ENCODE measurements around the gene SLIT3. TPM values are rescaled to one million over a fixed set of nuclear protein-coding genes. Genes with fewer than 3 reads are reported as not detected.

Gene SLIT3
- polyA plus RNA-seq, 1 of the 3 experiments (the other 2 are of a cell fraction), result 119 TPM

GRCh38 chr5:169036079-169036805 lies 264.7 kb downstream of the SLIT3 start:
- peaks cover 7 to 17% of the 10 kb centered on the region in 2 experiments for H3K36me3 ChIP-seq (replicated peaks in 1 of 2; ENCODE audit: control insufficient read depth in 1 of 2, insufficient read depth in 2 of 2, low read length in 1 of 2)
- no peaks in the 10 kb centered on the region for H3K9me2 ChIP-seq
- WGBS (ENCODE audit: low lambda C conversion rate), result 90% methylated on average over 12 of the region's 12 CpGs
- no peak overlapping the region for H2AFZ ChIP-seq (ENCODE audit: low read depth)
- no peak overlapping the region for H3K9ac ChIP-seq
- POLR2A ChIA-PET, result no interaction called here
- H3K79me2 ChIP-seq (ENCODE audit: insufficient read depth), result no peaks in the 10 kb centered on the region
- H3K9me3 ChIP-seq, result no peaks in the 10 kb centered on the region
- no peak for DNase-seq
- no peaks in the 10 kb centered on the region for H3K27me3 ChIP-seq (ENCODE audit: insufficient read depth)
- H3K4me2 ChIP-seq, result no peak overlapping the region
- TF ChIP-seq USF2 (IDR thresholded peaks at IDR 0.05; ENCODE audit: borderline replicate concordance, low read depth, low read length), result no peak
- TF ChIP-seq YY1 (IDR thresholded peaks at IDR 0.05; ENCODE audit: low read depth), result no peak
- no peak for TF ChIP-seq MXI1 (IDR thresholded peaks at IDR 0.05; ENCODE audit: low read depth, low read length)
- TF ChIP-seq USF1 (IDR thresholded peaks at IDR 0.05; ENCODE audit: borderline replicate concordance, low read depth), result no peak
- TF ChIP-seq, protein P1, sequence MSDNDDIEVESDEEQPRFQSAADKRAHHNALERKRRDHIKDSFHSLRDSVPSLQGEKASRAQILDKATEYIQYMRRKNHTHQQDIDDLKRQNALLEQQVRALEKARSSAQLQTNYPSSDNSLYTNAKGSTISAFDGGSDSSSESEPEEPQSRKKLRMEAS (IDR thresholded peaks at IDR 0.05; ENCODE audit: low read depth), result no peak
- TF ChIP-seq RXRA (IDR thresholded peaks at IDR 0.05; ENCODE audit: borderline replicate concordance, low read depth), result no peak
- no peak for TF ChIP-seq PBX3 (IDR thresholded peaks at IDR 0.05)
- TF ChIP-seq TCF12 (IDR thresholded peaks at IDR 0.05), result no peak
- no peak for TF ChIP-seq RAD21 (IDR thresholded peaks at IDR 0.05; ENCODE audit: low read length)
- TF ChIP-seq, protein P2, sequence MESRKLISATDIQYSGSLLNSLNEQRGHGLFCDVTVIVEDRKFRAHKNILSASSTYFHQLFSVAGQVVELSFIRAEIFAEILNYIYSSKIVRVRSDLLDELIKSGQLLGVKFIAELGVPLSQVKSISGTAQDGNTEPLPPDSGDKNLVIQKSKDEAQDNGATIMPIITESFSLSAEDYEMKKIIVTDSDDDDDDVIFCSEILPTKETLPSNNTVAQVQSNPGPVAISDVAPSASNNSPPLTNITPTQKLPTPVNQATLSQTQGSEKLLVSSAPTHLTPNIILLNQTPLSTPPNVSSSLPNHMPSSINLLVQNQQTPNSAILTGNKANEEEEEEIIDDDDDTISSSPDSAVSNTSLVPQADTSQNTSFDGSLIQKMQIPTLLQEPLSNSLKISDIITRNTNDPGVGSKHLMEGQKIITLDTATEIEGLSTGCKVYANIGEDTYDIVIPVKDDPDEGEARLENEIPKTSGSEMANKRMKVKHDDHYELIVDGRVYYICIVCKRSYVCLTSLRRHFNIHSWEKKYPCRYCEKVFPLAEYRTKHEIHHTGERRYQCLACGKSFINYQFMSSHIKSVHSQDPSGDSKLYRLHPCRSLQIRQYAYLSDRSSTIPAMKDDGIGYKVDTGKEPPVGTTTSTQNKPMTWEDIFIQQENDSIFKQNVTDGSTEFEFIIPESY (IDR thresholded peaks at IDR 0.05; ENCODE audit: borderline replicate concordance, low read depth), result no peak
- no peak for TF ChIP-seq RFX5 (IDR thresholded peaks at IDR 0.05; ENCODE audit: low read length)
- no peak for TF ChIP-seq CHD2 (IDR thresholded peaks at IDR 0.05; ENCODE audit: low read length, partially characterized antibody)
- TF ChIP-seq MEF2A (IDR thresholded peaks at IDR 0.05; ENCODE audit: borderline replicate concordance, low read depth), result no peak
- TF ChIP-seq EZH2phosphoT487 (IDR thresholded peaks at IDR 0.05; ENCODE audit: borderline replicate concordance, low read depth), result no peak
- TF ChIP-seq SMC3 (IDR thresholded peaks at IDR 0.05; ENCODE audit: low read depth, low read length), result no peak
- TF ChIP-seq GABPA (IDR thresholded peaks at IDR 0.05; ENCODE audit: low read depth), result no peak
- no peaks in the 10 kb centered on the region for H4K20me1 ChIP-seq (ENCODE audit: insufficient read depth)
- CTCF ChIA-PET, result interaction anchor here (1.1 kb wide), 1 partner anchor 10 kb away, joined by 3 read pairs; no protein-coding TSS in a partner anchor
- no peaks in the 10 kb centered on the region for H3F3A ChIP-seq (replicated peaks; ENCODE audit: insufficient read depth)
- H3K27ac ChIP-seq (ENCODE audit: low read depth in 2 of 2, low read length in 1 of 2), result no peak overlapping the region
- no peak overlapping the region for H3K4me3 ChIP-seq (ENCODE audit: low read depth in 2 of 2, low read length in 1 of 2)
- no peaks in the 10 kb centered on the region; a peak in 1 of 4 replicates for H3K4me1 ChIP-seq (ENCODE audit: control insufficient read depth in 1 of 2, insufficient read depth in 2 of 2, low read depth in 1 of 2, low read length in 1 of 2)

Data from SK-N-SH (cell line).